ENCODE measurements around the gene FOXN3. TPM values are rescaled to one million over a fixed set of nuclear protein-coding genes. Genes with fewer than 3 reads are reported as not detected.

FOXN3 gene
- polyA plus RNA-seq, 1 donor (not counting 4 experiments of a cell fraction or from before 2014, with no cell fraction given) = 10.2 TPM

- H3K27me3 ChIP-seq (ENCODE audit: control insufficient read depth, extremely low read depth, insufficient read depth, low read length) = no peaks in the 10 kb centered on the region
- H3K4me1 ChIP-seq (ENCODE audit: control insufficient read depth, extremely low read depth, insufficient read depth, low read length) = no peaks in the 10 kb centered on the region
- dilution Hi-C loops (cut with MboI; ENCODE audit: extremely low pct_ligation_motif_present, low sequenced_read_pairs) = no loop called here
- FAIRE-seq (no peak), DNase-seq (ENCODE audit: low read depth, low spot score) (no peak)
- no peaks in the 10 kb centered on the region for H3K79me2 ChIP-seq (ENCODE audit: control insufficient read depth, insufficient read depth, low read length)
- TF ChIP-seq EZH2 (IDR thresholded peaks at IDR 0.05; ENCODE audit: low read length) = no peak
- TF ChIP-seq CTCF (optimal IDR thresholded peaks at IDR 0.05 in 1 of 3, IDR thresholded peaks at IDR 0.05 in 1 of 3, conservative IDR thresholded peaks at IDR 0.05 in 1 of 3; ENCODE audit: extremely low read depth in 1 of 3, insufficient read depth in 2 of 3, low read length in 3 of 3) = no peak
- H3K9ac ChIP-seq (ENCODE audit: control insufficient read depth, extremely low read depth, insufficient read depth, low read length) = no peak overlapping the region
- H3K9me3 ChIP-seq (ENCODE audit: control insufficient read depth, low read depth, low read length) = no peaks in the 10 kb centered on the region
- H3K4me3 ChIP-seq (ENCODE audit: control insufficient read depth in 2 of 3, extremely low read depth in 1 of 3, insufficient read depth in 2 of 3, low read depth in 1 of 3, low read length in 3 of 3) = no peak overlapping the region
- no peak overlapping the region for H3K4me2 ChIP-seq (ENCODE audit: control insufficient read depth, extremely low read depth, insufficient read depth, low read depth, low read length)
- no peaks in the 10 kb centered on the region for H3K36me3 ChIP-seq (ENCODE audit: control insufficient read depth in 2 of 2, extremely low read depth in 1 of 2, insufficient read depth in 2 of 2, low read length in 2 of 2)
- H2AFZ ChIP-seq (ENCODE audit: control insufficient read depth, low read length) = no peak overlapping the region
- H3K9me1 ChIP-seq (ENCODE audit: control insufficient read depth, extremely low read depth, insufficient read depth, low read length) = no peaks in the 10 kb centered on the region
- H4K20me1 ChIP-seq (ENCODE audit: control insufficient read depth, extremely low read depth, insufficient read depth, low read length) = no peaks in the 10 kb centered on the region
- no peak overlapping the region for H3K27ac ChIP-seq (ENCODE audit: control insufficient read depth, insufficient read depth, low read length)
These were observed 60.1 kb downstream of the FOXN3 start for GRCh38 chr14:89356927-89357326.

- Histone ChIP-seq H3K9me3 (ENCODE audit: control insufficient read depth, low read depth, low read length) (no peaks in the 10 kb centered on the region), H3K4me1 (ENCODE audit: control insufficient read depth, extremely low read depth, insufficient read depth, low read length) (no peaks in the 10 kb centered on the region), H3K9ac (ENCODE audit: control insufficient read depth, extremely low read depth, insufficient read depth, low read length) (no peak overlapping the region), H3K4me3 (ENCODE audit: control insufficient read depth in 2 of 3, extremely low read depth in 1 of 3, insufficient read depth in 2 of 3, low read depth in 1 of 3, low read length in 3 of 3) (no peak overlapping the region), H3K36me3 (ENCODE audit: control insufficient read depth in 2 of 2, extremely low read depth in 1 of 2, insufficient read depth in 2 of 2, low read length in 2 of 2) (no peaks in the 10 kb centered on the region), H4K20me1 (ENCODE audit: control insufficient read depth, extremely low read depth, insufficient read depth, low read length) (no peaks in the 10 kb centered on the region), H3K27ac (ENCODE audit: control insufficient read depth, insufficient read depth, low read length) (no peak overlapping the region), H3K27me3 (ENCODE audit: control insufficient read depth, extremely low read depth, insufficient read depth, low read length) (no peaks in the 10 kb centered on the region), H2AFZ (ENCODE audit: control insufficient read depth, low read length) (no peak overlapping the region), H3K79me2 (ENCODE audit: control insufficient read depth, insufficient read depth, low read length) (no peaks in the 10 kb centered on the region), H3K4me2 (ENCODE audit: control insufficient read depth, extremely low read depth, insufficient read depth, low read depth, low read length) (no peak overlapping the region), H3K9me1 (ENCODE audit: control insufficient read depth, extremely low read depth, insufficient read depth, low read length) (no peaks in the 10 kb centered on the region)
- DNase-seq (ENCODE audit: low read depth, low spot score) (no peak), FAIRE-seq (no peak)
- dilution Hi-C loops (cut with MboI; ENCODE audit: extremely low pct_ligation_motif_present, low sequenced_read_pairs) = no loop called here
- TF ChIP-seq EZH2 (IDR thresholded peaks at IDR 0.05; ENCODE audit: low read length) = no peak
- no peak for TF ChIP-seq CTCF (optimal IDR thresholded peaks at IDR 0.05 in 1 of 3, IDR thresholded peaks at IDR 0.05 in 1 of 3, conservative IDR thresholded peaks at IDR 0.05 in 1 of 3; ENCODE audit: extremely low read depth in 1 of 3, insufficient read depth in 2 of 3, low read length in 3 of 3)
These were observed 60.5 kb downstream of the FOXN3 start for GRCh38 chr14:89356496-89356895.
